MM.1S (cell line): ENCODE measurements around the gene PNKP.

Source experiments
- CTCF ChIP-seq: fragments of 300-600 bp; sonication (generic); IDR thresholded peaks from 2 replicates; pipeline ENCODE4 v1.5.1; 2016; ENCODE audit warnings: antibody characterized with exemption, low read length, mixed read lengths
- EZH2 ChIP-seq: fragments of 300-600 bp; sonication (generic); optimal IDR thresholded peaks from 2 replicates; pipeline ENCODE3; 2017; ENCODE audit warnings: low read depth, mild to moderate bottlenecking, antibody characterized with exemption, low read length, mixed read lengths
- EZH2phosphoT487 ChIP-seq: fragments of 300-600 bp; sonication (generic); IDR thresholded peaks from 2 replicates; pipeline ENCODE4 v1.6.1; 2018; ENCODE audit warnings: antibody characterized with exemption, low read length

DNA sequence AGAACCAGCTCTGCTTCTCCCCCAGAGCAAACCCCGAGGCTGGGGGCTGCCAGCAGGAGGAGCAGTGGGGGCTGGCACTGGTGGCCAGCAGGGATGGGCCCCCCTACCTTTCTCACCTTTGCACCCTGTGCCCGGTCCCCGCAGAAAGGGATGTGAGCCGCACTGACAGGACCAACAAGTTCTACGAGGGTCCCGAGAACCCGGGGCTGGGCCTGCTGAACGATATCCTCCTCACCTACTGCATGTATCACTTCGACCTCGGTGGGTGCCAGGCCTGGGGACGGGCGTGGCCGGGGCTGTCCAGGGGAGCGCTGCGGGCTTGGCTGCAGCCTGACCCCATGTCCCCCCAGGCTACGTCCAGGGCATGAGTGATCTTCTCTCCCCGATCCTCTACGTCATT, 16.7 kb upstream of the PNKP start:
- TF ChIP-seq EZH2 (no peak), CTCF (no peak), EZH2phosphoT487 (no peak)
